GM06990 (cell line): ENCODE data around the gene CERKL.

Experiments
- DNase-seq: peaks from one replicate; pipeline ENCODE4 v3.0.0-alpha.2; 2011; ENCODE audit not compliant: insufficient read length; ENCODE audit errors: extremely low read depth
- H3K27me3 ChIP-seq: replicated peaks from 2 replicates; pipeline ENCODE4 v1.6.0; 2011; ENCODE audit warnings: low read length; ENCODE audit not compliant: control insufficient read depth, insufficient read depth
- H3K36me3 ChIP-seq: 2 replicates; pipeline ENCODE4 v1.5.1; 2011; ENCODE audit warnings: low read length; ENCODE audit not compliant: control insufficient read depth, insufficient read depth
- H3K4me3 ChIP-seq: replicated peaks from 2 replicates; pipeline ENCODE4 v1.5.1; 2011; ENCODE audit warnings: low read depth, mild to moderate bottlenecking, control low read depth, low read length
- TF ChIP-seq, protein P1 (sequence below): IDR thresholded peaks from 2 replicates; pipeline ENCODE4 v1.5.1; 2011; ENCODE audit warnings: low read length, control low read depth, mild to moderate bottlenecking, inconsistent platforms; ENCODE audit not compliant: insufficient read depth, poor library complexity, severe bottlenecking

Gene CERKL

DNA sequence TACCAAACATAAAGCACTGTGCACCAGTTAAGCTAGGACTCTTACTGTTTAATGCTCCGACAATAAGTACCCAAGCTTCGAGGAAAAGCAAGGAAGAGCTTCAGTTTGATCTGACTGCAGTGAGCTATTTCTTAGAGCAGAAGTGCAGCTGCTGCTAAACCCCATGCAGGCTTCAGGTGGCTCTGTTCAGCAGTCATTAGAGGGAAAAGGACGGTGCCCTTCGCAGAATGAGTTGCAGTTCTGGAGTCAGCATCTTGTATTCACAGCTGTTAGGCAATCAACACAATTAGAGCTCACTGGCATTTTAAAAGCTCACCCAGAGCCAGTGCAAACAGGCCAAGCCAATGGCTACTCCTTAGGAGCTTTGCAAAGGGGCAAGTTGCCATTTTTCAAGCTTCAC, 1.5 kb upstream of the CERKL start:
- Histone ChIP-seq H3K36me3 (no peaks in the 10 kb centered on the region), H3K27me3 (no peaks in the 10 kb centered on the region; the same call in none of the 2 replicates), H3K4me3 (no peak overlapping the region)
- DNase-seq: no peak
- TF ChIP-seq, protein P1, sequence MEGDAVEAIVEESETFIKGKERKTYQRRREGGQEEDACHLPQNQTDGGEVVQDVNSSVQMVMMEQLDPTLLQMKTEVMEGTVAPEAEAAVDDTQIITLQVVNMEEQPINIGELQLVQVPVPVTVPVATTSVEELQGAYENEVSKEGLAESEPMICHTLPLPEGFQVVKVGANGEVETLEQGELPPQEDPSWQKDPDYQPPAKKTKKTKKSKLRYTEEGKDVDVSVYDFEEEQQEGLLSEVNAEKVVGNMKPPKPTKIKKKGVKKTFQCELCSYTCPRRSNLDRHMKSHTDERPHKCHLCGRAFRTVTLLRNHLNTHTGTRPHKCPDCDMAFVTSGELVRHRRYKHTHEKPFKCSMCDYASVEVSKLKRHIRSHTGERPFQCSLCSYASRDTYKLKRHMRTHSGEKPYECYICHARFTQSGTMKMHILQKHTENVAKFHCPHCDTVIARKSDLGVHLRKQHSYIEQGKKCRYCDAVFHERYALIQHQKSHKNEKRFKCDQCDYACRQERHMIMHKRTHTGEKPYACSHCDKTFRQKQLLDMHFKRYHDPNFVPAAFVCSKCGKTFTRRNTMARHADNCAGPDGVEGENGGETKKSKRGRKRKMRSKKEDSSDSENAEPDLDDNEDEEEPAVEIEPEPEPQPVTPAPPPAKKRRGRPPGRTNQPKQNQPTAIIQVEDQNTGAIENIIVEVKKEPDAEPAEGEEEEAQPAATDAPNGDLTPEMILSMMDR: no peak

DNA sequence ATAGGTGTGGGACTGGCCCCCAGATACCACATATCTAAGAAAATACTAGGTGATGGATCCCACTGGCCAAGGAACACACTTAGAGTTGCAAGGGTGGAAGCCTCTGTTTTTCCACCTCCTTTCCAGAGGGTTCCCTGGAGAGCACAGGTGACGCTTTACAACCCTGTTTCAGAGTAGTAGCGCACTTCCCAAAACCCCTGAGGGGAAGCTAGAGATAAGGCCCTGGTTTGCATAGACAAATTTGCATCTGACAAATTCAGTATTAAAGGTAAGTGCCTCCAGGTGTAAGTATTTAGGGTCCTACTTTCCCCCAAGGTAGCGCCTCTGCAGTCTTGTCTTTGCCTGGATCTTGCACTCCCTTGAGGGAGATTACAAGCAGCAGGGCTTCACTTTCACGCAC, 474 bp upstream of the CERKL start:
- TF ChIP-seq, protein P1: no peak
- no peaks in the 10 kb centered on the region for H3K36me3 ChIP-seq
- H3K4me3 ChIP-seq: no peak overlapping the region
- no peaks in the 10 kb centered on the region; the same call in none of the 2 replicates for H3K27me3 ChIP-seq
- no peak for DNase-seq

DNA sequence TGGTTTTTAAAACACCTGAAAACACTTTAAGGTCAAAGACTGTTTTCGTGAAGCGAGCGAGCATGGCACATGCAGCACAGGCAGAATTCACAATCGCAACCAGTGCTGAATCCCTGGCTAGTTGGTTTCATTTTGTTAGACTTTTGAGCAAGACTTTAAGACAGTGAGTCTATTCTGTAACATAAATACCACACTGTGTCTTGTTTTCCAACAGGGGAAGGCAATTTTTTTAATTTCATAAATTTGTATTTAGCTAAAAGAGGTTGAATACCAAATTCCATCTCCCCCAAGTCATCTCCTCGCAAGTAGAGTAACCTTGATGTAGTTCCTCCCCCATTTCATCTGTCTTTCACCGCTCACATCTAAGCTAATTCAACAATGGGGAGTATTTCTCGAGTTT, 1.4 kb downstream of the CERKL start:
- Histone ChIP-seq H3K27me3 (no peaks in the 10 kb centered on the region; the same call in 1 of the 2 replicates), H3K36me3 (no peaks in the 10 kb centered on the region), H3K4me3 (no peak overlapping the region)
- DNase-seq: no peak
- TF ChIP-seq, protein P1: no peak

DNA sequence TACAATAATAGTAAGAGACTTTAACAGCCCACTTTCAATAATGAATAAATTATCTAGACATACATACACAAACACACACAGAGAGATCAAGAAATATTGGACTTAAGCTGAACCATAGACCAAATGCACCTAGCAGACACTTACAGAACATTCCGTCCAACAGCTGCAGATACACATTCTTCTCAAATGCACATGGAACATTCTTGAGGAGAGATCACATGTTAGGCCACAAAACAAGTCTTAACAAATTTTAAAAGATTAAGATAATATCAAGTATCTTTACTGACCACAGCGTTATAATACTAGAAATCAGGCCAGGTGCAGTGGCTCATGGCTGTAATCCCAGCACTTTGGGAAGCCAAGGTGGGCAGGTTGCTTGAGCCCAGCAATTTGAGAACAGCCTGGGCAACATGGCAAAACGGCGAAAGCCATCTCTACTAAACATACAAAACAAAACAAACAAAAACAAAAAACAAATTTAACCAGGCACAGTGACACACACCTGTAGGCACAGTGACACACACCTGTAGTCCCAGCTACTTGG, 7.4 kb downstream of the CERKL start:
- Histone ChIP-seq H3K27me3 (no peaks in the 10 kb centered on the region), H3K4me3 (no peak overlapping the region), H3K36me3 (no peaks in the 10 kb centered on the region)
- no peak for DNase-seq
- TF ChIP-seq, protein P1: no peak

DNA sequence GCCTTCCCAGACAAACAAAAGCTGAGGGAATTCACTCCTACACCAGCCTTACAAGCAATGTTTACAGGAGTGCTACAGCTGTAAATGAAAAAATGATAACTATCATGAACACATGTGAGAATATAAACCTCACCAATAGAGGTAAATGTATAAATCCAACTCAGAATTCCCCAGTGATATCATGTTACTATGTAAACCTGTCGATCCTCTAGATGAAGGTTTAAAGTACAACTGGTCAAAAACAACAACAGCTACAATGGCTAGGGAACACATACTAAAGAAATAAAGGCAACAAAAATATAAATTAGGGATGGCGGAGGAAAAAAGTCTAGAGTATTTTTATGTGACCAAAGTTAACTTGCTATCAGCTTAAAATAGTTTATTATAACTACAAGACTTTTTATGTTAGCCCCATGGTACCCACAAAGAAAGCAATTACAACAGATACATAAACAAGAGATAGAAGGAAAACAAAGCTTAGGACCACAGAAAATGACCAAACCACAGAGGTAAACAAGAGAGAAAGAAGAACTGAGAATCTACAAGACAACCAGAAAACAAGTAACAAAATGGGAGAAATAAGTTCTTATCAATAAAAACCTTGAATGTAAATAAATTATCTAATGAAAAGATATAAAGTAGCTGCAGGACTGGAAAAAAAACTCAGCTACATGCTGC, 8.3 kb downstream of the CERKL start:
- Histone ChIP-seq H3K27me3 (no peaks in the 10 kb centered on the region), H3K4me3 (no peak overlapping the region), H3K36me3 (no peaks in the 10 kb centered on the region)
- TF ChIP-seq, protein P1: no peak
- no peak for DNase-seq

DNA sequence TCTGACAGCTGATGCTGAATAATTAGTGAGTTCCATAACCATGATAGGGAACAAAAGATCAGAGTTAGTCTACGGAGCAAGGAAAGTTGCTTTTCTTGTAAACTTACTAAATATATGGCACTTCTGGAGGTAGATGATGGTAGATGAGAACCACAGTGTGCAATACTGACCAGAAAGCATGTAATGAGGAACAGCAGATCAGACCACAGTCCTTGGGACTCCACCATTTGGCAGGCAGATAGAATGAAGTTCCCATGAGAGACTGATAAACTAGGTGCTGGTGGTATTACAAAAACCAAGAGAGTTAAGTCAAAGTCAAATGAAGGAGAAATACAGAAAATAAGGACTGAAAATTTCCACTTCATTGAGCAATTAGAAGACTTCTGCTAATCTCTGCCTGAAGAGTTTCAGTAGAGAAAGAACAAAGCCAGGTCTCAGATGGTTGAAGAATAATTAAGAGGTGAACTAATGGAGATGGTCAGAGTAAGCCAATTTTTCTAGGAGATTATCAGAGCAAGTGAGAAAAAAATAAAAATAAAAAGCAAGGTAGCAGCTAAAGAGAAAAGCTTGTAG, 10.4 kb downstream of the CERKL start:
- DNase-seq: no peak
- Histone ChIP-seq H3K36me3 (no peaks in the 10 kb centered on the region), H3K4me3 (no peak overlapping the region), H3K27me3 (no peaks in the 10 kb centered on the region)
- TF ChIP-seq, protein P1: no peak
